Activated CD8-positive, alpha-beta T cell treated with anti-CD3 and anti-CD28 coated beads, Interleukin-2, amount 10 ng/mL, durations not matched to agents 7 days and 5 days (primary cell): ENCODE results near the gene CRAT. TPM values are rescaled to one million over a fixed set of nuclear protein-coding genes. Genes with fewer than 3 reads are reported as not detected.
A peak's percentile ranks its signal among the peaks of the same experiment; 100 is the strongest.

Experiments
- ATAC-seq: fragments of 150-1000 bp; cut with Tn5 transposase; one replicate; pipeline ENCODE4 v1.10.0; 2021; ENCODE audit warnings: moderate library complexity
- CTCF ChIA-PET: fragments of 350-600 bp; sonication (Branson Sonifier 250); formaldehyde crosslinking; loops from one replicate; lab custom pipeline; 2021; ENCODE audit warnings: antibody characterized with exemption; lab: Charles Lee
- POLR2A ChIA-PET: fragments of 350-600 bp; sonication (Branson Sonifier 250); formaldehyde crosslinking; loops from one replicate; lab custom pipeline; 2021; ENCODE audit warnings: antibody characterized with exemption; lab: Charles Lee
- DNase-seq: peaks from one replicate; pipeline ENCODE4 v3.0.0-alpha.2; 2020
- H3K27ac Mint-ChIP-seq: one replicate; pipeline ENCODE4 v1.8.0; 2021; ENCODE audit warnings: mild to moderate bottlenecking, mixed read lengths
- H3K27me3 Mint-ChIP-seq: one replicate; pipeline ENCODE4 v1.8.0; 2021; ENCODE audit warnings: low read depth, mixed read lengths
- H3K36me3 Mint-ChIP-seq: one replicate; pipeline ENCODE4 v1.8.0; 2021; ENCODE audit warnings: low read depth, mixed read lengths
- H3K4me1 Mint-ChIP-seq: one replicate; pipeline ENCODE4 v1.8.0; 2021; ENCODE audit warnings: low read depth, mixed read lengths
- H3K4me3 Mint-ChIP-seq: one replicate; pipeline ENCODE4 v1.8.0; 2021; ENCODE audit warnings: mild to moderate bottlenecking, mixed read lengths
- H3K9me3 Mint-ChIP-seq: one replicate; pipeline ENCODE4 v1.8.0; 2022; ENCODE audit warnings: mixed read lengths; ENCODE audit not compliant: insufficient read depth
- total RNA-seq, 2 experiments: library from RNA; stranded (reverse); gene quantifications; one replicate each; pipeline ENCODE4 v1.2.3, GENCODE V29; 2021

CRAT gene
- total RNA-seq, 2 experiments from 2014 or later, result 21.9 to 22.2 TPM

GRCh38 chr9:129109537-129109903, 1.1 kb downstream of the CRAT start:
- ChIA-PET POLR2A (no interaction called here), CTCF (no interaction called here)
- Mint-ChIP-seq H3K4me3 (peak overlapping the region; percentile 75), H3K4me1 (peaks cover 31% of the 10 kb centered on the region), H3K9me3 (no peaks in the 10 kb centered on the region), H3K36me3 (peaks cover 5% of the 10 kb centered on the region), H3K27me3 (peaks cover 4% of the 10 kb centered on the region), H3K27ac (peak overlapping the region; percentile 61)
- ATAC-seq (no peak), DNase-seq (peak; percentile 36)

- Mint-ChIP-seq H3K9me3 (no peaks in the 10 kb centered on the region), H3K36me3 (peaks cover 5% of the 10 kb centered on the region), H3K4me3 (peak overlapping the region; percentile 75), H3K27me3 (peaks cover 4% of the 10 kb centered on the region), H3K4me1 (peaks cover 26% of the 10 kb centered on the region), H3K27ac (peak overlapping the region; percentile 61)
- CTCF ChIA-PET, result interaction anchor here (0.8 kb wide), 1 partner anchor 23 kb away, joined by 3 read pairs; no protein-coding TSS in a partner anchor
- POLR2A ChIA-PET, result no interaction called here
- no peak for DNase-seq
- no peak for ATAC-seq
Observed at GRCh38 chr9:129108805-129109536, 1.6 kb downstream of the CRAT start.

- Mint-ChIP-seq H3K27ac (no peak overlapping the region), H3K4me3 (no peak overlapping the region), H3K27me3 (peaks cover 4% of the 10 kb centered on the region), H3K36me3 (peaks cover 5% of the 10 kb centered on the region), H3K4me1 (peaks cover 20% of the 10 kb centered on the region), H3K9me3 (no peaks in the 10 kb centered on the region)
- POLR2A ChIA-PET, result no interaction called here
- no peak for ATAC-seq
- no peak for DNase-seq
- CTCF ChIA-PET, result interaction anchor here (0.8 kb wide), 1 partner anchor 23 kb away, joined by 3 read pairs; no protein-coding TSS in a partner anchor
Observed at GRCh38 chr9:129108083-129108804, 2.3 kb downstream of the CRAT start.

GRCh38 chr9:129107651-129108050, 2.9 kb downstream of the CRAT start:
- Mint-ChIP-seq H3K27me3 (peaks cover 4% of the 10 kb centered on the region), H3K9me3 (no peaks in the 10 kb centered on the region), H3K4me3 (no peak overlapping the region), H3K27ac (no peak overlapping the region), H3K4me1 (peaks cover 17% of the 10 kb centered on the region), H3K36me3 (peaks cover 5% of the 10 kb centered on the region)
- no peak for ATAC-seq
- ChIA-PET POLR2A (no interaction called here), CTCF (no interaction called here)
- DNase-seq, result no peak

GRCh38 chr9:129105857-129106694, 4.5 kb downstream of the CRAT start:
- Mint-ChIP-seq H3K4me1 (peaks cover 11% of the 10 kb centered on the region), H3K36me3 (no peaks in the 10 kb centered on the region), H3K27ac (no peak overlapping the region), H3K4me3 (no peak overlapping the region), H3K9me3 (no peaks in the 10 kb centered on the region), H3K27me3 (peaks cover 4% of the 10 kb centered on the region)
- DNase-seq (no peak), ATAC-seq (no peak)
- CTCF ChIA-PET, result no interaction called here
- POLR2A ChIA-PET, result no interaction called here

GRCh38 chr9:129104051-129104450, 6.5 kb downstream of the CRAT start:
- Mint-ChIP-seq H3K4me3 (no peak overlapping the region), H3K36me3 (no peaks in the 10 kb centered on the region), H3K27ac (no peak overlapping the region), H3K9me3 (no peaks in the 10 kb centered on the region), H3K4me1 (peaks cover 4% of the 10 kb centered on the region), H3K27me3 (no peaks in the 10 kb centered on the region)
- no peak for DNase-seq
- ChIA-PET POLR2A (no interaction called here), CTCF (interaction anchor here (0.9 to 1.8 kb wide), 3 partner anchors 9 to 520 kb away, joined by 3 to 4 read pairs (median 4); no protein-coding TSS in a partner anchor)
- no peak for ATAC-seq

GRCh38 chr9:129103595-129103965, 7.0 kb downstream of the CRAT start:
- Mint-ChIP-seq H3K27me3 (no peaks in the 10 kb centered on the region), H3K27ac (no peak overlapping the region), H3K4me3 (no peak overlapping the region), H3K9me3 (no peaks in the 10 kb centered on the region), H3K4me1 (peaks cover under 1% of the 10 kb centered on the region), H3K36me3 (no peaks in the 10 kb centered on the region)
- no peak for ATAC-seq
- POLR2A ChIA-PET, result no interaction called here
- DNase-seq, result no peak
- CTCF ChIA-PET, result interaction anchor here (0.9 to 1.8 kb wide), 3 partner anchors 9 to 521 kb away, joined by 3 to 4 read pairs (median 4); no protein-coding TSS in a partner anchor

GRCh38 chr9:129102791-129103594, 7.6 kb downstream of the CRAT start:
- Mint-ChIP-seq H3K36me3 (no peaks in the 10 kb centered on the region), H3K27ac (no peak overlapping the region), H3K9me3 (no peaks in the 10 kb centered on the region), H3K27me3 (no peaks in the 10 kb centered on the region), H3K4me3 (no peak overlapping the region), H3K4me1 (no peaks in the 10 kb centered on the region)
- ChIA-PET POLR2A (interaction anchor here (0.6 kb wide), 1 partner anchor 10 kb away, joined by 3 read pairs; no protein-coding TSS in a partner anchor), CTCF (interaction anchor here (0.7 to 1.8 kb wide), 6 partner anchors 8 to 521 kb away, joined by 3 to 4 read pairs (median 3); partner anchors contain the start of gene DOLPP1)
- ATAC-seq (no peak), DNase-seq (peak; percentile 37)

GRCh38 chr9:129102095-129102525, 8.5 kb downstream of the CRAT start:
- H3K27ac Mint-ChIP-seq, result no peak overlapping the region

GRCh38 chr9:129101279-129101678, 9.3 kb downstream of the CRAT start:
- H3K4me3 Mint-ChIP-seq, result no peak overlapping the region
- H3K27me3 Mint-ChIP-seq, result no peaks in the 10 kb centered on the region
- ChIA-PET CTCF (interaction anchor here (1.4 kb wide), 1 partner anchor 38 kb away, joined by 4 read pairs; no protein-coding TSS in a partner anchor), POLR2A (no interaction called here)
- ATAC-seq (no peak), DNase-seq (no peak)
- H3K36me3 Mint-ChIP-seq, result no peaks in the 10 kb centered on the region
- H3K27ac Mint-ChIP-seq, result no peak overlapping the region
- H3K9me3 Mint-ChIP-seq, result no peaks in the 10 kb centered on the region
- no peaks in the 10 kb centered on the region for H3K4me1 Mint-ChIP-seq

More at GRCh38 chr9:129102095-129102525, 8.5 kb downstream of the CRAT start:
- Mint-ChIP-seq H3K4me3 (no peak overlapping the region), H3K9me3 (no peaks in the 10 kb centered on the region), H3K4me1 (no peaks in the 10 kb centered on the region), H3K36me3 (no peaks in the 10 kb centered on the region), H3K27me3 (no peaks in the 10 kb centered on the region)
- ATAC-seq (no peak), DNase-seq (no peak)
- ChIA-PET CTCF (interaction anchor here (0.8 to 1.4 kb wide), 2 partner anchors 37 to 231 kb away, joined by 3 to 4 read pairs; no protein-coding TSS in a partner anchor), POLR2A (no interaction called here)
